ENCODE data around the gene REXO5.

- TF ChIP-seq POLR2A (IDR thresholded peaks at IDR 0.05) (no peak), EP300 (IDR thresholded peaks at IDR 0.05) (no peak)
Measured at GRCh38 chr16:20879175-20880040, 73.1 kb downstream of the REXO5 start.
